ENCODE measurements around the gene PIGV. TPM values are rescaled to one million over a fixed set of nuclear protein-coding genes. Genes with fewer than 3 reads are reported as not detected.

The PIGV gene
- total RNA-seq, 1 experiment from 2014 or later: 13.2 TPM

- CTCF ChIA-PET: interaction anchor here (1.5 kb wide), 1 partner anchor 159 kb away, joined by 3 read pairs; no protein-coding TSS in a partner anchor
- Histone ChIP-seq H3K79me2 (ENCODE audit: insufficient read depth, low read length) (peaks cover 59% of the 10 kb centered on the region; the same call in 1 of the 2 replicates), H3K27ac (ENCODE audit: low read depth, low read length) (0 out of 2 replicates have a peak overlapping the region, but pooled peaks have one; percentile 13), H3K4me2 (ENCODE audit: low read length) (no peak overlapping the region), H4K20me1 (ENCODE audit: insufficient read depth) (0 out of 2 replicates have a peak, but pooled peaks cover 5% of the 10 kb centered on the region), H3K9me3 (ENCODE audit: control insufficient read depth in 1 of 2, insufficient read depth in 1 of 2, low read depth in 1 of 2, low read length in 2 of 2) (no peaks in the 10 kb centered on the region), H3K9me2 (ENCODE audit: insufficient read depth) (no peaks in the 10 kb centered on the region), H2AFZ (ENCODE audit: low read depth, low read length, poor library complexity, severe bottlenecking) (no peak overlapping the region), H3K27me3 (ENCODE audit: insufficient read depth, low read length) (no peaks in the 10 kb centered on the region), H3K4me1 (ENCODE audit: control insufficient read depth in 1 of 2, insufficient read depth in 2 of 2, low read length in 2 of 2) (no peaks in the 10 kb centered on the region), H3K4me3 (replicated peaks in 1 of 2; ENCODE audit: low read depth in 1 of 2, low read length in 2 of 2) (no peak overlapping the region), H3K36me3 (ENCODE audit: control insufficient read depth in 1 of 2, insufficient read depth in 2 of 2, low read length in 2 of 2) (peaks cover 45 to 50% of the 10 kb centered on the region in 2 experiments), H3K9ac (ENCODE audit: low read length) (no peak overlapping the region)
- intact Hi-C loops (cut with micrococcal nuclease): no loop called here
- DNase-seq (ENCODE audit: low read depth, low spot score) (no peak), ATAC-seq (peak; percentile 86)
- RAD21 ChIA-PET (ENCODE audit: low non-redundant PET in 1 of 2, low total read pairs in 2 of 2, uncharacterized antibody in 2 of 2, unreplicated experiment in 2 of 2): no interaction called here
- BruUV-seq (replicated peaks): no TSS peak
- POLR2A ChIA-PET: no interaction called here
- TF ChIP-seq MAX (IDR thresholded peaks at IDR 0.05): no peak
- peak in 2 of 3 experiments; percentile 35 to 47; a peak in 4 of 6 replicates for TF ChIP-seq CTCF (IDR thresholded peaks at IDR 0.05 in 2 of 3, conservative IDR thresholded peaks at IDR 0.05 in 1 of 3; ENCODE audit: borderline replicate concordance in 1 of 3, insufficient read depth in 1 of 3, low read depth in 2 of 3, low read length in 2 of 3)
These were observed 26.5 kb upstream of the PIGV start for GRCh38 chr1:26761217-26761616.

- Histone ChIP-seq H3K27ac (ENCODE audit: low read depth, low read length) (no peak overlapping the region), H3K9me2 (ENCODE audit: insufficient read depth) (no peaks in the 10 kb centered on the region), H3K4me2 (ENCODE audit: low read length) (no peak overlapping the region), H3K79me2 (ENCODE audit: insufficient read depth, low read length) (peaks cover 14% of the 10 kb centered on the region; the same call in 1 of the 2 replicates), H2AFZ (ENCODE audit: low read depth, low read length, poor library complexity, severe bottlenecking) (no peak overlapping the region), H4K20me1 (ENCODE audit: insufficient read depth) (0 out of 2 replicates have a peak, but pooled peaks cover 5% of the 10 kb centered on the region), H3K4me1 (ENCODE audit: control insufficient read depth in 1 of 2, insufficient read depth in 2 of 2, low read length in 2 of 2) (peaks cover 21 to 50% of the 10 kb centered on the region in 2 experiments), H3K27me3 (ENCODE audit: insufficient read depth, low read length) (no peaks in the 10 kb centered on the region), H3K9me3 (ENCODE audit: control insufficient read depth in 1 of 2, insufficient read depth in 1 of 2, low read depth in 1 of 2, low read length in 2 of 2) (no peaks in the 10 kb centered on the region), H3K36me3 (ENCODE audit: control insufficient read depth in 1 of 2, insufficient read depth in 2 of 2, low read length in 2 of 2) (peaks cover 57 to 64% of the 10 kb centered on the region in 2 experiments), H3K9ac (ENCODE audit: low read length) (no peak overlapping the region), H3K4me3 (replicated peaks in 1 of 2; ENCODE audit: low read depth in 1 of 2, low read length in 2 of 2) (no peak overlapping the region)
- DNase-seq (ENCODE audit: low read depth, low spot score) (no peak), ATAC-seq (no peak)
- BruUV-seq (replicated peaks): no TSS peak
- ChIA-PET CTCF (no interaction called here), RAD21 (ENCODE audit: low non-redundant PET in 1 of 2, low total read pairs in 2 of 2, uncharacterized antibody in 2 of 2, unreplicated experiment in 2 of 2) (no interaction called here), POLR2A (no interaction called here)
- TF ChIP-seq SP1 (IDR thresholded peaks at IDR 0.05; ENCODE audit: low read depth) (no peak), RAD21 (IDR thresholded peaks at IDR 0.05; ENCODE audit: low read depth) (no peak), POLR2AphosphoS5 (IDR thresholded peaks at IDR 0.05; ENCODE audit: low read depth, low read length) (no peak), EGR1 (IDR thresholded peaks at IDR 0.05; ENCODE audit: low read depth) (no peak)
- intact Hi-C loops (cut with micrococcal nuclease): no loop called here
These were observed 20.0 kb upstream of the PIGV start for GRCh38 chr1:26767714-26768113.

All from HCT116 (cell line).